Measurements from ENCODE around the gene TAS1R1. TPM values are rescaled to one million over a fixed set of nuclear protein-coding genes. Genes with fewer than 3 reads are reported as not detected.

Gene TAS1R1
- total and polyA plus RNA-seq, 2 experiments from 2014 or later = 0.19 TPM; not detected in 1

GRCh38 chr1:6585841-6586240, 30.7 kb downstream of the TAS1R1 start:
- H3K9me2 ChIP-seq (ENCODE audit: insufficient read depth) = no peaks in the 10 kb centered on the region
- H3K4me3 ChIP-seq = no peak overlapping the region
- Mint-ChIP-seq H3K4me3 (no peak overlapping the region), H3K27me3 (ENCODE audit: insufficient read depth, low read depth, poor library complexity) (peaks cover 19% of the 10 kb centered on the region), H3K4me1 (peaks cover 7% of the 10 kb centered on the region), H3K27ac (peak overlapping the region; percentile 31; the same call in 1 of the 2 replicates), H3K36me3 (ENCODE audit: low read depth) (peaks cover 18% of the 10 kb centered on the region), H3K9me3 (no peaks in the 10 kb centered on the region)
- DNase-seq (ENCODE audit: low spot score) = no peak
- no peaks in the 10 kb centered on the region for H3K36me3 ChIP-seq (ENCODE audit: insufficient read depth)
- no peak for ATAC-seq
- no peaks in the 10 kb centered on the region for H3K27me3 ChIP-seq (ENCODE audit: insufficient read depth)
- peaks cover 5% of the 10 kb centered on the region; the same call in 1 of the 2 replicates for H4K20me1 ChIP-seq (replicated peaks; ENCODE audit: insufficient read depth)
- H3K27ac ChIP-seq (ENCODE audit: low read depth) = no peak overlapping the region
- peaks cover 14% of the 10 kb centered on the region; the same call in 1 of the 2 replicates for H3F3A ChIP-seq (replicated peaks; ENCODE audit: low read depth)
- H3K4me2 ChIP-seq = no peak overlapping the region
- TF ChIP-seq EZH2phosphoT487 (IDR thresholded peaks at IDR 0.05; ENCODE audit: unreplicated experiment) = no peak
- no peak for TF ChIP-seq CTCF (conservative IDR thresholded peaks at IDR 0.05; ENCODE audit: low read depth in 2 of 2)
- no peak for TF ChIP-seq ZNF462 (CRISPR knock-in tag; IDR thresholded peaks at IDR 0.05)
- TF ChIP-seq CREB1 (CRISPR knock-in tag; IDR thresholded peaks at IDR 0.05; ENCODE audit: low read depth) = no peak
- TF ChIP-seq STAT1 (IDR thresholded peaks at IDR 0.05; ENCODE audit: unreplicated experiment) = no peak
- TF ChIP-seq REST (IDR thresholded peaks at IDR 0.05; ENCODE audit: unreplicated experiment) = no peak
- no peak for TF ChIP-seq ETS1 (IDR thresholded peaks at IDR 0.05)
- TF ChIP-seq POLR2AphosphoS5 (IDR thresholded peaks at IDR 0.05; ENCODE audit: low read depth) = no peak
- no peak for TF ChIP-seq JUNB (IDR thresholded peaks at IDR 0.05; ENCODE audit: unreplicated experiment)
- no peak for TF ChIP-seq ZNF114 (CRISPR knock-in tag; IDR thresholded peaks at IDR 0.05)
- no peak for TF ChIP-seq NANOG (IDR thresholded peaks at IDR 0.05; ENCODE audit: borderline replicate concordance)
- TF ChIP-seq EZH2 (IDR thresholded peaks at IDR 0.05; ENCODE audit: low read depth, unreplicated experiment) = no peak
- TF ChIP-seq ZNF331 (CRISPR knock-in tag; IDR thresholded peaks at IDR 0.05; ENCODE audit: low read depth) = no peak
- H3K4me1 ChIP-seq (ENCODE audit: insufficient read depth) = 0 out of 2 replicates have a peak, but pooled peaks cover 2% of the 10 kb centered on the region
- H3K79me2 ChIP-seq (replicated peaks; ENCODE audit: insufficient read depth) = peaks cover 10% of the 10 kb centered on the region; the same call in 1 of the 2 replicates
- H2AFZ ChIP-seq = no peak overlapping the region
